Mesodermal cell (in vitro differentiated cells): Measurements from ENCODE around the gene SLC16A5.

Experiments used
- H3K27ac ChIP-seq: 2 replicates; pipeline ENCODE4 v1.7.0; 2013; ENCODE audit warnings: mild to moderate bottlenecking, low read depth, low read length, moderate library complexity; ENCODE audit not compliant: severe bottlenecking
- H3K36me3 ChIP-seq: 2 replicates; pipeline ENCODE4 v1.7.1; 2013; ENCODE audit warnings: mild to moderate bottlenecking, low read length, moderate library complexity; ENCODE audit not compliant: control insufficient read depth, insufficient read depth
- H3K4me1 ChIP-seq: one replicate; pipeline ENCODE4 v1.7.1; 2013; ENCODE audit warnings: mild to moderate bottlenecking, low read length; ENCODE audit not compliant: insufficient read depth, control insufficient read depth, poor library complexity, severe bottlenecking
- H3K4me3 ChIP-seq: 2 replicates; pipeline ENCODE4 v1.7.0; 2013; ENCODE audit warnings: low read length, control low read depth, mild to moderate bottlenecking; ENCODE audit not compliant: insufficient read depth, poor library complexity, severe bottlenecking; ENCODE audit errors: extremely low read depth
- H3K9me3 ChIP-seq: 2 replicates; pipeline ENCODE4 v1.7.1; 2013; ENCODE audit warnings: mild to moderate bottlenecking, low read length, moderate library complexity; ENCODE audit not compliant: control insufficient read depth
- WGBS, 2 experiments: methylation state at CpG; one replicate each; pipeline ENCODE4 v1.1.5; 2013; ENCODE audit warnings: missing lambda C conversion rate in 2 of 2; ENCODE audit not compliant: insufficient coverage in 2 of 2; 5-methylcytosine and 5-hydroxymethylcytosine counted together

Gene SLC16A5

DNA sequence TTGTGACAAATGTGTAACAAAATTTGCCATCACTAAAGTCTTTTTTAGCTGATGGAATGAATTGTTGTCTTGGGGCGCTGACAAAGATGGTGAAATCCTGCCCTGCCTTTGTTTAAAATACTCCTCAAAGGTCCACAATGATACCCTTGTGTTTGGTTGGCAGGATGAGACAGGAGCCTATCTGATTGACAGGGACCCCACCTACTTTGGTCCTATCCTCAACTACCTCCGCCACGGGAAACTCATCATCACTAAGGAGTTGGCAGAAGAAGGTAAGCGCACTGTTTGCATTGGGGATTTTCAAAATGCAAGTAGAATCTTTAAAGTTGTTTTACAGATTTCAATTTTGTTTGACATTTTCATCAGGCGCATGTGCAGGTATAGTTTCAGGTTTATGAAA is 38.7 kb upstream of the SLC16A5 start:
- 77 to 92% methylated on average over 3 to 4 of the region's 5 CpGs for WGBS, 2 experiments
- H3K4me3 ChIP-seq, result no peak overlapping the region
- peaks cover 47% of the 10 kb centered on the region for H3K36me3 ChIP-seq

DNA sequence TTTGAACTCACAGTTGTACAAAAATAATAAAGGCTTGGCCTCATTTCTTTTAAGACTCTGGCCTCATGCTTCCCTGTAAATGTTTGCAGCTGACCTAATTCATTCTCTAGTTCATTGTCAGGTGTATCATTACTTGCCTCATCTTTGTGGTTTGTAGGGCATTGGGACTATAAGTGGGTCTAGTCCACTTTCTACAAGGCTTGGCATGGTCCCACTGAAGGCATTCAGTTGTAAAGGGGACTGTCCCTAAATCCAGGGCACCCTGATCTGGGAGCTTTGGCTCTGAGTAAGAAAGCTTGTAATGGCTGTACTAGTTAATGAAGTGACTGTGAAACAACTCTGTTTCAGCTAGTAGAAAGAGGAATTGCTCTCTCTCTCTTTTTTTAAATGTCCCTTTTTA is 38.0 kb upstream of the SLC16A5 start:
- H3K9me3 ChIP-seq, result no peaks in the 10 kb centered on the region

More for the DNA sequence above, 38.7 kb upstream of the SLC16A5 start:
- Histone ChIP-seq H3K27ac (no peak overlapping the region), H3K9me3 (no peaks in the 10 kb centered on the region), H3K4me1 (peaks cover 11% of the 10 kb centered on the region)

DNA sequence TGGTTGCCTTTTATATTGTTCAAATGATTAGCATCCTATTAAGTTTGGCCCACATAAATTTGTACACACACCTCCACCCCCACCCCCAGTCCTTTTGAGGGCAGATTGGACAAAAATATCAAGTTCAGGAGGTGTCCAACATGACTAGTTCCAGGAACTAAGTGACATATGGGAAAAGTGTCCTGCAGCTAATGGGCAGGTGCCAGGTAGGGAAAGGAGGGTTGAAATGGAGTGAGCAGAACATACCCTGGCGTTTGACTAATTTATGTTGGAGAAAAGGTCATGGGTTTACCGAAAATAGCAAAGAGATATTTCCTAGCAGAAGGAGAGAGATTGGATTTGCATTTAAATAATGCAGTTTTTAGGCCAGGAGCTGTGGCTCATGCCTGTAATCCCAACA is 35.8 kb upstream of the SLC16A5 start:
- no peaks in the 10 kb centered on the region for H3K9me3 ChIP-seq
- H3K4me3 ChIP-seq, result no peak overlapping the region
- H3K27ac ChIP-seq, result no peak overlapping the region
- peaks cover 11% of the 10 kb centered on the region for H3K4me1 ChIP-seq
- H3K36me3 ChIP-seq, result peaks cover 74% of the 10 kb centered on the region
- WGBS, 2 experiments, result 97 to 100% methylated on average over 2 of the region's 2 CpGs

More for the DNA sequence above, 38.0 kb upstream of the SLC16A5 start:
- no peak overlapping the region for H3K4me3 ChIP-seq
- H3K4me1 ChIP-seq, result peaks cover 11% of the 10 kb centered on the region
- peaks cover 53% of the 10 kb centered on the region for H3K36me3 ChIP-seq
- no peak overlapping the region for H3K27ac ChIP-seq

DNA sequence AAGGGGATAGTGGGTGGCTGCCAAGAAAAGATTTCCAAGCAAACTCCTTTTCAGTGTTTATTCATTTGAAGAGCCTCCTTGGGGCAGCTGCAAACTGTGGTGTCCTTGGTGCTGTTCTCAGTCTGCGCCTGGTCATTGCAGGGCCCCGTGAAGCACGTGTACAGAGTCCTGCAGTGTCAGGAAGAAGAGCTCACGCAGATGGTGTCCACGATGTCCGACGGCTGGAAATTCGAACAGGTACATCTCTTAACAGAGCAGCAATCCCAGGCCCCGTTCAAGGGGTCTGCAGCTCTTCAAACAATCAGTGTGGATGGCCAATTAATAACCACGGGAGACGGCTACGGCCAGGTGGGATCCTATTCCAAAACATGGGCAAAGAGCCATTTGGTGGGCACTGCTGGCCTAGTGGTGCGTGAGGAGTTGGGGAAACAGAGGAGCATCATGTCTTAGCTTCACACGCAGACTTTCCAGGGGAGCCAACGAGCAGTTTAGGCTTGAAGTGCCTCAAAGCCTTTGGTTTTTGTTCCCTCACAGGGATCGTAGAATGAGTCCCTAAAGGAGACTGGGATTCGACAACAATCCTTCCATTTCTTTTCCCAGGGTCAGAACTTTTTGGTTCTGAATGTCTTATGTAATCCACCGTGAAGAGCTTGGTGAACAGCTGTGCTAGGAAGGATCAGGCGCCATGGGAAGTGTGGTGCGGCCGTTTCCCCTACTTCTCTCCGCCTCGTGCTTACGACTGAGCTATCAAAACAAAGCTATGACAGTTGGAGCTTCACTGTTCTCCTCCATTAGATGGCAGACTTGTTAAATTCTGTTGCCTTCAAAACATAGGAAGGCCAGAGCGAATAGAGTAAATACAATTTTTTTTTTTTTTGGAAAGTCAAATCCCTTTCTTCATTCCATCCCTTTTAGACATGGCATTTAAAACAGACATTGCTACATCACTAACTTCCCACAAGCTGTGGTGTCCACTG is 28.1 kb upstream of the SLC16A5 start:
- Histone ChIP-seq H3K9me3 (no peaks in the 10 kb centered on the region), H3K4me3 (no peak overlapping the region), H3K36me3 (peaks cover 81% of the 10 kb centered on the region), H3K4me1 (no peaks in the 10 kb centered on the region), H3K27ac (no peak overlapping the region)
- 89 to 93% methylated on average over 23 to 24 of the region's 25 CpGs for WGBS, 2 experiments

DNA sequence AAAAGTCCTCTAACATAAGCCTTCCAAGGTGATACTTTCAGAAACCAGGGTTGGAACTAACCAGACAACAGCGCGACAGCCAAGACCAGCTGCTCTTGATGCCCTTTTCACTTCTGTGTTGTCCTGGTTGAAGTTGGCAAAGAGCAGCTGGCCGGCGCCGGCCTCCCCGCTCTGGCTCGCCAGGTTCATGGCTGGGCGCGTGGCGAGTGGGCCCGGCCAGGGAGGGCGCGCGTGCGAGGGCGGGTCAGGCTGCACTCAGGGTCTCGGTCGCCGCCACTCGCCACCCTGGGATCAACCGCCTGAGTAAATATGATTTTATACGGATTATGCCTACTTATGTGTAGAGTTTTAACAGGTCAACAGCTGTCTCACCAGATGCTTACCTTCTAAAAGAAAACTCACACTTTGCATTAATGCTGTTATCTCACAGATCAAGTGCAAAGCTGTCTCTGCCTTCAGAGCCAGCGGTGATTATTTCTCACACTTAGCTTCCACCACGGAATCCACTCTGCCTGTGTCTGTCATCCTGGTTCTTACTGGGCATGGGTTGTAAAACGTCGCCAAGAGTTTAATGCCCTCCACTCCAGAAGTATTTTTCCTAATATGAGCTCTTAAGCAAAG is 27.2 kb upstream of the SLC16A5 start:
- Histone ChIP-seq H3K4me1 (peaks cover 4% of the 10 kb centered on the region), H3K4me3 (no peak overlapping the region), H3K9me3 (no peaks in the 10 kb centered on the region), H3K27ac (no peak overlapping the region), H3K36me3 (peaks cover 82% of the 10 kb centered on the region)
- WGBS, 2 experiments, result 96 to 97% methylated on average over 13 to 19 of the region's 26 CpGs

DNA sequence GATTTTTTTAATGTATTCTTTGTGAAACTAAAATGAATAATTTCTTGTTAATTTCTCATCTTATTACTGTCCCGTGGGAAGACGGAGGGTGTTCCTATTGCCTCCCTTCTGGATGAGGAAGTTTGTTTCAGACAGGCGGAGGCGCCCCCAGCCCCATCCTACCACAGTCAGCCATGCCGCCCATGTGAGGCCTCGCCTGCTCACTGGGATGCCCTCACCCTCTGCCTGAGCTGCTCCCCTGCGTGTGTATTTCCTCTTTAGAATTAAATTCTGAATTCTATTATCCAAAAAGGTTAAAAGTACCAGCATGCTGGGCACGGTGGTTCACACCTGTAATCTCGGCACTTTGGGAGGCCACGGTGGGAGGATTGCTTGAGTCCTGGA is 26.7 kb upstream of the SLC16A5 start:
- Histone ChIP-seq H3K4me3 (no peak overlapping the region), H3K4me1 (peaks cover 6% of the 10 kb centered on the region), H3K36me3 (peaks cover 78% of the 10 kb centered on the region), H3K27ac (no peak overlapping the region), H3K9me3 (no peaks in the 10 kb centered on the region)
- 93 to 98% methylated on average over 7 to 9 of the region's 10 CpGs for WGBS, 2 experiments

DNA sequence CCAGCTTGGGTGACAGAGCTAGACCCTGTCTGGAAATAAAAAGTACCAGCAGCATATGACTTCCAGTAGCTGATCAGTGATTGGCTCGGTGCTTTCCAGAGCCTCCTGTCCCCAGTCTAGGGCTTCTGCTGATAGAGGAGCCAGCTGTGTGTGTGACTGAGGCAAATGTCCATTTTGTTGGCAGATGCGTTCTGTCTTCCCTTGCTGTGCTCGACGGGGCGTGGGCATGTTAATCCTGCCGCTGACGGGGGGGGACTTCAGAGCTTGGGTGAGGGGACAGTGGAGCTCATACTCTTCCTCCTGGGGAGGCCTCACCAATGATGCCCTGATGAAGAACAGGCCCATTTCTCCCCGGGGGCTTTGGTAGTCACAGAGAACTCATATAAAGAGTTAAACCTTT is 26.1 kb upstream of the SLC16A5 start:
- H3K9me3 ChIP-seq, result no peaks in the 10 kb centered on the region
- H3K4me1 ChIP-seq, result peaks cover 6% of the 10 kb centered on the region
- peaks cover 72% of the 10 kb centered on the region for H3K36me3 ChIP-seq
- WGBS, 2 experiments, result 91 to 98% methylated on average over 4 to 8 of the region's 8 CpGs
- H3K27ac ChIP-seq, result no peak overlapping the region
- H3K4me3 ChIP-seq, result no peak overlapping the region

DNA sequence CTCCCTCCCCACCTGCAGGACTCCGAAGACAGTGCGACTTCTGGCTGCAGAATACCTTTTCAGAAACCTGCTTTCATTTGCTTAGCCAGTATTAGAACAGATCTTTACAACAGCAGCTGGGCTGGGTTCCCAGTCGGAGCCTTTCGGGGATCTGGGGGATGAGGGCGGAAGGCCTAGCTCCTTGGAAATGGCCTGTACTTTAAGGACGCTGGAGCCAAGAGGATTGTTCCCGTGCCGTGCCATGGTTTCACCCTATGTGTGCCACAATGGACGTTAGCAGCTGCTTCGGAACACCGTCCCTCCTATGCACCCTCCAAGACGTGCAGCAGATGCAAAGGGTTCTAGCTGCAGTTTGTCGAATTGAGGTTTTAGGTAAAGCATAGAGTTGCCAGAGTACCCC is 24.6 kb upstream of the SLC16A5 start:
- Histone ChIP-seq H3K9me3 (no peaks in the 10 kb centered on the region), H3K36me3 (peaks cover 59% of the 10 kb centered on the region), H3K27ac (no peak overlapping the region), H3K4me1 (peaks cover 6% of the 10 kb centered on the region), H3K4me3 (no peak overlapping the region)
- 94 to 98% methylated on average over 12 to 13 of the region's 13 CpGs for WGBS, 2 experiments

DNA sequence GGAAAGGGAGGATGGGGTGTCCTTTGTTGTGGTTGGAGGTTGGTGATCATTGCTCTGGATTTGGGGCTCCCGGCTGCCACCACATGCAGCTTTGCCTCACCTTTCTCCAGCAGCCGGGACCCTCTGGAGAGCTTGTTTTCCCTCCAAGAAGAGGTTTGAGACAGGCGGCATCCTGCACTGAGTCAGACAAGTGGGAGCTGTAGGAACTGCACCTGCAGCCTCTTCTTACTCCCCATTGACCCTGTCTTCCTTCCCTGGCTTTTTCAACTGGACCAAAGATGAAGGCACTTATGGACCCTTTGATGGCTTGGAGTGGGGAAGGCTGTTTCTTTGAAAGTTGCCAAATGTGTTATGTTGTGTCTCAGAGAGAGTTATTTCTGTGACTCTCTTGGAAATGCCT is 24.1 kb upstream of the SLC16A5 start:
- no peaks in the 10 kb centered on the region for H3K9me3 ChIP-seq
- no peak overlapping the region for H3K27ac ChIP-seq
- no peak overlapping the region for H3K4me3 ChIP-seq
- H3K4me1 ChIP-seq, result peaks cover 6% of the 10 kb centered on the region
- peaks cover 58% of the 10 kb centered on the region for H3K36me3 ChIP-seq
- WGBS, 2 experiments, result 93 to 95% methylated on average over 3 of the region's 3 CpGs

DNA sequence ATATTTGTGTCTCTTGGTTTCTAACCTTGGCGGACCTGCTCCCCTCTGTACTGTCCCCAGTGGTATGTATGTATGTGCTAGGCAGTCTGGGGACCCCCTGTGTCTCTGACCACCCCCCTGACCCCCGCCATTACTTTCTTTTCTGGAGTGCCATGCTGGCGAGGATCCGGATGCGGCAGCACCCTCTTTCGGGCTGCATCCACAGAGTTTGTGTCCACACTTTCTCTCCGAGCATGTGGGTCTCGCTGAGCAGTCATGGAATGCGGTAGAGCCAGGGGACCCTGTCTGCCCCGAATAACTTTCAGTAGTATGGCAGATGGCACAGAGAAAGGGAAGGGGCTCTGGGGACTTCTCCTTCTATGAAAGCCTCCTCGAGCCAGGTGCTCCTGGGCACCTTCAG is 23.7 kb upstream of the SLC16A5 start:
- peaks cover 58% of the 10 kb centered on the region for H3K36me3 ChIP-seq
- peaks cover 6% of the 10 kb centered on the region for H3K4me1 ChIP-seq
- H3K4me3 ChIP-seq, result no peak overlapping the region
- no peaks in the 10 kb centered on the region for H3K9me3 ChIP-seq
- H3K27ac ChIP-seq, result no peak overlapping the region
- 97 to 99% methylated on average over 9 of the region's 11 CpGs for WGBS, 2 experiments

DNA sequence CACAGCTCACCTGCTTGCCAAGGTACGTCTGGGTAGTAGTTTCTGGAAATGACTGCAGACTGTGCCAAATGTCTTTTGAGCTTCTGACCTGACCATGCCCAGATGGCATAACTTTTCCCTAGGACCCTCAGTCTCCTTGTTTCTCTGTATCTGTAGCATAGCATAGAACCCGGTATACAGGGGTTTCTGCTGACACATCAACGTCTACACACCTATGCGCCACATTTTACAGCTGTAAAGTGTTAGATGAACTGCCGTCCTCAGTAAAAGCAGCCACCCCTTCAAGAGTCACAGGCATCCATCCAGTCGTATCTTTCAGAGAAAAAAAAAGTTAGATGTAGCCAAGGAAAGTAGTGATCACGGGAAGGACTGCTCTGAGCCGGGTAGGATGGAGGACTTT is 23.3 kb upstream of the SLC16A5 start:
- WGBS, 2 experiments, result 94 to 97% methylated on average over 4 to 6 of the region's 8 CpGs
- no peaks in the 10 kb centered on the region for H3K9me3 ChIP-seq
- peaks cover 6% of the 10 kb centered on the region for H3K4me1 ChIP-seq
- H3K36me3 ChIP-seq, result peaks cover 53% of the 10 kb centered on the region
- no peak overlapping the region for H3K4me3 ChIP-seq
- H3K27ac ChIP-seq, result no peak overlapping the region
